Measurements from ENCODE around the gene CHRM1.

Gene CHRM1

DNA sequence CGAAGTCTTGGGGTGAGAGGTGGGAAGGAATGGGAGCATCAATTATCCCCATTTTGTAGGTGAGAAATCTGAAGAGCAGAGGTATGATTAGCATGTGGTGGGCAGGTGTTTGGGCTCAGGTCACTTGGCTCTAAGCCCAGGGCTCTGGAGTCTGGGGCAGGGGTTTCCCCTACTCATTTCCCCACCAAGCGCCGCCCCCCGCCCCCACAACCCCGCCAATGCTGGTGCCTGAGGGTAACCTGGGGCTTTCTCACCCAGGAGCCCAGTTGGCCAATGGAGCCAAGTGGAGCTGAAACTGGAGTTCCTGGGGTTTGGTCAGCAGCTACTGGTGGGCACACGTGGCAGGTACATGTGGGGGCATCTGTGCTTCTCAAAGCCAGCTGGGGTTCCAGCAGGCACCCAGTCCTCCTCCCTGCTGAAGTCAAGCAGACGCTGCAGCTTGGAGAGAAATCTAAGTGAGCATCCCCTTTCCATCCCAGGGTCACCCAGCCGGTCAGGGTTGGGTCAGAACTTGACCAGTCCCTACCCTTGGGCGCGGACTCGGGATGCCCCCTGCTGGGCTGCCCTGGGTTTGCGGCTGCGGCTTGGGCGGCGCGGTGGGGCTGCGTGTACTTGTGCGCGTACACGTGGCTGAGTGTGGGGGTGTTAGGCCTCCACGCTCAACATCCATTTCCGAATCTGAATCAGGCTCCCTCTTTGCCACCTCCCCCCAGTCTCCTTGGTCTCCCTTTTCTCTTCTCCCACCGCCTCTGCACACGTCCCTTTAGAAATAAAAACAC, 1.7 kb upstream of the CHRM1 start:
- H3K27me3 ChIP-seq: no peaks in the 10 kb centered on the region
- no peak overlapping the region for H3K4me3 ChIP-seq (ENCODE audit: low read depth, low read length)
- H3K36me3 ChIP-seq: peaks cover 5% of the 10 kb centered on the region
- TF ChIP-seq, protein P1, sequence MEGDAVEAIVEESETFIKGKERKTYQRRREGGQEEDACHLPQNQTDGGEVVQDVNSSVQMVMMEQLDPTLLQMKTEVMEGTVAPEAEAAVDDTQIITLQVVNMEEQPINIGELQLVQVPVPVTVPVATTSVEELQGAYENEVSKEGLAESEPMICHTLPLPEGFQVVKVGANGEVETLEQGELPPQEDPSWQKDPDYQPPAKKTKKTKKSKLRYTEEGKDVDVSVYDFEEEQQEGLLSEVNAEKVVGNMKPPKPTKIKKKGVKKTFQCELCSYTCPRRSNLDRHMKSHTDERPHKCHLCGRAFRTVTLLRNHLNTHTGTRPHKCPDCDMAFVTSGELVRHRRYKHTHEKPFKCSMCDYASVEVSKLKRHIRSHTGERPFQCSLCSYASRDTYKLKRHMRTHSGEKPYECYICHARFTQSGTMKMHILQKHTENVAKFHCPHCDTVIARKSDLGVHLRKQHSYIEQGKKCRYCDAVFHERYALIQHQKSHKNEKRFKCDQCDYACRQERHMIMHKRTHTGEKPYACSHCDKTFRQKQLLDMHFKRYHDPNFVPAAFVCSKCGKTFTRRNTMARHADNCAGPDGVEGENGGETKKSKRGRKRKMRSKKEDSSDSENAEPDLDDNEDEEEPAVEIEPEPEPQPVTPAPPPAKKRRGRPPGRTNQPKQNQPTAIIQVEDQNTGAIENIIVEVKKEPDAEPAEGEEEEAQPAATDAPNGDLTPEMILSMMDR (IDR thresholded peaks at IDR 0.05; ENCODE audit: low read depth, low read length): no peak
- H3K9me3 ChIP-seq: no peaks in the 10 kb centered on the region
- H3K4me1 ChIP-seq: peaks cover 24% of the 10 kb centered on the region
- no peak for DNase-seq

DNA sequence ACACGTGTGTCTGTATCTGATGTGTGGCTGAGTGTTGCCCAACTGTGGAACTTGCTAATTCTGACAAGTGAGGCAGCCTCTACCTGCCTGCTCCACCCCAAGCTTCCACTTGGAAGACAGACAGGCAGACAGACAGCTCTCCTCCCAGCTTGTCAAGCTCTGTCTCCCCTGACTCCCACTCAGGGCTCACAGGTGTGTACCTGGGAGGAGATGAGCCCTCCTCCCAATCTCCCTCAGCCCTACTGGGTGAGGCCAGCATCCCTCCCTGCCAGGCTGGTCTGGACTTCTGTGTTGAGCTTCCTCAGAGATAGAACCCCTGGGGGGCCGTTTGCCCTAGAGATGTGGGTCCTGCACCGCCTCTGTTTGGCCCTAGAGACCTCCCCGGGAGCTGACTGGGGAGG, 1.0 kb upstream of the CHRM1 start:
- H3K27me3 ChIP-seq: no peaks in the 10 kb centered on the region
- no peaks in the 10 kb centered on the region for H3K9me3 ChIP-seq
- peak overlapping the region; percentile 51 for H3K4me3 ChIP-seq (ENCODE audit: low read depth, low read length)
- H3K4me1 ChIP-seq: peaks cover 18% of the 10 kb centered on the region
- TF ChIP-seq, protein P1 (IDR thresholded peaks at IDR 0.05; ENCODE audit: low read depth, low read length): no peak
- peaks cover 5% of the 10 kb centered on the region for H3K36me3 ChIP-seq
- DNase-seq: no peak

DNA sequence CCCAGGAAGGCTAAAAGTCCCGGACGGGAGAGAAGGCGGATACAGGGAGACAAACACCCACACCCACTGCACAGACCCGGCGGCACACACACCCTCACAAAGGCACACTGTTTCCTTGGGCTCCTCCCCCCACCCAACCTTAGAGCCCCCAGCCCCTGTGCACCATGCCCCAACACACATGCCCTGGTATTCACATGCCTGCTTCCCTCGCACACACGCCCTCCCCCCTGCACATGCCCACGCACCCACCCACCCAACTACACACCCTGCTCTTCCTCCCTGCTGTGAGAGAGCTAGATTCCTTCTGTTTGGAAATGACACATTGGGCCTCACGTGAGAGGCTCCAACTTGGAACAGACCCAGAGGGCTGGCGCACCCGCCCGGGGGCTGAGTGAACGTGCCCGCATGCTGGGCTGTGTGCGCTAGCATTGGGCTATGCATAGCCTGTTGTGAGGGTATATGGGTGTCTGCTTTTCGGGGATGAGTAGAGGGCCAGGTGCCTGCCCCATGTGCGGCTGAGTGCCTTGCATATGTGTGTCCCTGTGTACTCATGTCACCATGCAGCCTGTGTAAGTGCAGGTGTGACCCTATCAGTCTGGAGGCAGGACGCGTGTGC, 518 bp upstream of the CHRM1 start:
- H3K27me3 ChIP-seq: no peaks in the 10 kb centered on the region
- TF ChIP-seq, protein P1 (IDR thresholded peaks at IDR 0.05; ENCODE audit: low read depth, low read length): no peak
- H3K4me1 ChIP-seq: peaks cover 18% of the 10 kb centered on the region
- peak; percentile 78 for DNase-seq
- no peaks in the 10 kb centered on the region for H3K9me3 ChIP-seq
- peak overlapping the region; percentile 51 for H3K4me3 ChIP-seq (ENCODE audit: low read depth, low read length)
- H3K36me3 ChIP-seq: peaks cover 5% of the 10 kb centered on the region

DNA sequence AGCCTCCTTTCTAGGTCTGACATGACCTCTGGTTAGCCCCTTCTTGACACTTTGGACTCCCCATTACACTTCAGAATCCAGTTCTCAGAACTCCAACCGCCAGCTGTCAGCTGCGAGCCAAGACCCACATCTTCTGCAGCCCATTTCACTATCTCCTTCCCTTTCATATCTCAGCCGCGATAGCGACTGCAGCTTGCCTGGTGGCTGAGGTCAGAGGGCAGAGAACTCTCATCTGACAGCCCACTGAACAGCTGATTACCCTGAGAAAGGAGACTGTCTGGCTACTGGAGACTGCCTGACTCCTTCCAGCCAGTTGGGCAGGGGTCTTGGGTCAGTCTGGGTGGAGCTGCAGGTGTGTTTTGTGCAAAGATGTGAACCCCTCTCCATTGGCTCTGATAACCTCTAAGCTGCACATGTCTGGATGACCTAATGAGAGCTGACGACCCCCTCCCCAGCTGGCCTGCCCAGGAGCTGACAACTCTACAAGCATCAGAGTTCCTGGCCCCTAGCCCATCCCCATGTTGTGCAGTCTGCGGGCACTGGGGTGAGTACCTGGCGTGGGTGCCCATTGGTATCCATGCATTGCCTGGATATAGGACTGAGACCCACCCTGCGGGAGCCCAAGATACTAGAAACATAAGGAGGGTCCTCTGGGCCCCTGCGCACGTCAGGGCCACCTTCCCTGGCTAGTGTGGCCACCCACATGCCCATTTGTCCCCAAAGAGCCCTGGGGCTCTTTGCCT, 1.1 kb downstream of the CHRM1 start:
- H3K9me3 ChIP-seq: no peaks in the 10 kb centered on the region
- peaks cover 5% of the 10 kb centered on the region for H3K36me3 ChIP-seq
- peak overlapping the region; percentile 51 for H3K4me3 ChIP-seq (ENCODE audit: low read depth, low read length)
- peaks cover 18% of the 10 kb centered on the region for H3K4me1 ChIP-seq
- no peaks in the 10 kb centered on the region for H3K27me3 ChIP-seq
- no peak for DNase-seq
- TF ChIP-seq, protein P1 (IDR thresholded peaks at IDR 0.05; ENCODE audit: low read depth, low read length): no peak

DNA sequence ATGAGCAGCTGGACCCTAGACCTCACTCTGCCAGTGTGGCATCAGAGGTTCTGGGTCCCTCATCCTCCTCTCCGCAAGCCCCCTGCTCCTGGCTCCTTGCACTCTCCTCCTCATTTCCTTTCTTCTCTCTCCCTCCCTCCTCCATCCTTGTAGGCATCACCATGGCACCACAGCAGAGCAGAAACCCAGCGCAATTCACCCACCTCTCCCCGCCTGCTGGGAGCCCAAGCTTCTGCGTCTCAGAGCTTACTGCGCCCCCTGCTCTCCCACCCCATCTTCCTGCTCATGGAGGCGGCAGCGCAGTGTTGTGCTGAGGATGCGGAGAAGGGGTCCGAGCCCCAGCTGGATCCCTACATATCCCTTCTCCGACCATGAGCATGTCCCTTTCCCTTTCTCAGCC, 1.7 kb downstream of the CHRM1 start:
- Histone ChIP-seq H3K4me3 (ENCODE audit: low read depth, low read length) (peak overlapping the region; percentile 51), H3K27me3 (no peaks in the 10 kb centered on the region), H3K4me1 (peaks cover 18% of the 10 kb centered on the region), H3K36me3 (peaks cover 5% of the 10 kb centered on the region), H3K9me3 (no peaks in the 10 kb centered on the region)
- TF ChIP-seq, protein P1 (IDR thresholded peaks at IDR 0.05; ENCODE audit: low read depth, low read length): no peak
- no peak for DNase-seq

Data from BE2C (cell line).